HEK293T (cell line): ENCODE measurements around the gene ZNF516.

Experiments
- ARNT ChIP-seq: fragments of 450-650 bp; IDR thresholded peaks from 2 replicates; pipeline ENCODE4 v1.6.1; 2017; ENCODE audit warnings: mild to moderate bottlenecking
- CTBP1 ChIP-seq: fragments of 450-650 bp; IDR thresholded peaks from 2 replicates; pipeline ENCODE4 v1.6.1; 2016; ENCODE audit warnings: borderline replicate concordance
- FOXK2 ChIP-seq: fragments of 450-650 bp; IDR thresholded peaks from 2 replicates; pipeline ENCODE4 v1.6.1; 2016; ENCODE audit warnings: mild to moderate bottlenecking
- FOXM1 ChIP-seq: fragments of 450-650 bp; IDR thresholded peaks from 2 replicates; pipeline ENCODE4 v1.6.1; 2017; ENCODE audit warnings: mild to moderate bottlenecking, borderline replicate concordance
- LEF1 ChIP-seq: fragments of 450-650 bp; IDR thresholded peaks from 2 replicates; pipeline ENCODE4 v1.6.1; 2017; ENCODE audit warnings: mild to moderate bottlenecking, borderline replicate concordance
- SP1 ChIP-seq: fragments of 450-650 bp; IDR thresholded peaks from 2 replicates; pipeline ENCODE4 v1.6.1; 2017
- SUZ12 ChIP-seq: fragments of 450-650 bp; IDR thresholded peaks from 2 replicates; pipeline ENCODE4 v1.6.1; 2016; ENCODE audit warnings: mild to moderate bottlenecking
- TARDBP ChIP-seq: fragments of 450-650 bp; IDR thresholded peaks from 2 replicates; pipeline ENCODE4 v1.6.1; 2016

GRCh38 chr18:76524900-76525698, 30.1 kb upstream of the ZNF516 start:
- TF ChIP-seq LEF1 (no peak), SP1 (no peak), FOXK2 (no peak), CTBP1 (no peak), FOXM1 (no peak), TARDBP (no peak), ARNT (no peak), SUZ12 (no peak)
